ENCODE data around the gene CCNK.

CCNK gene

GRCh38 chr14:99507860-99508640 lies 26.8 kb downstream of the CCNK start:
- no peak for DNase-seq (ENCODE audit: low read depth, low spot score)

DNA sequence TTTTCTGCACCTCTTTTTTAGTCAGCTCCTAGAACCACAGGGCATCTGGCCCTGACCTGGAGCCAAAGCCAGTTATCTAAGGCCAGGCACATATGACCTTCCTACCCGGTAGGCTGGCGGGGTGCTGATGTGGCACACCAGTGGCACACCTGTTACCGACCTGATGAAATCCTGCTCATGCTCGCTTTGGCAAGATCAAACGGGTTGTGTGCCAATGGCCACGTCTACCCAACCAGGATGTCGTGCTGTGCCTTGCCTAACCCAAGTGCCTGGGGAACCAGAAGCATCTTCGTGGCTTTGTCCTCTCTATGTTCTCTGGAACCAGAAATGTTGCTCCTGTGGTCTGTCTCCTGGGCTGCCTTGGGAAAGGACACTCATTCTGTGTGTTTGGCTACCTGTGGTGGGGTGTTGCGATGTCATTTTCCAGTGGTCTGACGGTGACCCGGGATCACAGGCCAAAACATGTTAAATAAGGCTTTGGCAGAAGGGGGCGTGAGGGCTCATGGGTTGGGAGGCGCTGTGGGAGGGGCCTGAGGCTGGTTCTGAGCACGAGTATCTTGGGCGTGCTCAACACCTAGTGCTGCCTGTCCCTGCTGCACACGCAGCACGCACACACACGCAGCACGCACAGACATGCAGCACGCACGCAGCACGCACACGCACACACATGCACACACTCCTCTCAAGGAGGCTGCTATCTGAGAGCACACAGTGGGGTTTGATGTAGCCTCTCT lies 27.9 kb downstream of the CCNK start:
- no peak for DNase-seq (ENCODE audit: low read depth, low spot score)

- no peak for DNase-seq (ENCODE audit: low read depth, low spot score)
Measured at GRCh38 chr14:99509871-99510555, 28.8 kb downstream of the CCNK start.

GRCh38 chr14:99510556-99511139 lies 29.4 kb downstream of the CCNK start:
- DNase-seq (ENCODE audit: low read depth, low spot score): no peak

- DNase-seq (ENCODE audit: low read depth, low spot score): no peak
Measured at GRCh38 chr14:99511421-99512109, 30.4 kb downstream of the CCNK start.

DNA sequence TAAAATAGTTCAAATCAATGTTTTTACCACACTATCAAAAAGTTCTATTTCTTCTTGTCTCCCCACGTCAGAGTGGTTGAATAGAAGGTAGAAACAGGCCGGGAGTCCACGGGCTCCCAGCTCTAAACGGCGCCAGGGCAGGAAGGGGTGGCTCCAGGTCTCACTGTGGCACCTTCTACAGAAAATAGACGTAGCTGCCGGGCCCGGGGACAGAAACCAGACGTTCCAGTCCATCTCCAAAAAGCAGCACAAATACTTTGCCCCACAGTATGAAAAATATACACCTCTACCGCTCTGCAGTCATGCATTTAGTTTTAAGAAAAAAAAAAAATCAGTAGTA lies 30.9 kb downstream of the CCNK start:
- DNase-seq (ENCODE audit: low read depth, low spot score): no peak

DNA sequence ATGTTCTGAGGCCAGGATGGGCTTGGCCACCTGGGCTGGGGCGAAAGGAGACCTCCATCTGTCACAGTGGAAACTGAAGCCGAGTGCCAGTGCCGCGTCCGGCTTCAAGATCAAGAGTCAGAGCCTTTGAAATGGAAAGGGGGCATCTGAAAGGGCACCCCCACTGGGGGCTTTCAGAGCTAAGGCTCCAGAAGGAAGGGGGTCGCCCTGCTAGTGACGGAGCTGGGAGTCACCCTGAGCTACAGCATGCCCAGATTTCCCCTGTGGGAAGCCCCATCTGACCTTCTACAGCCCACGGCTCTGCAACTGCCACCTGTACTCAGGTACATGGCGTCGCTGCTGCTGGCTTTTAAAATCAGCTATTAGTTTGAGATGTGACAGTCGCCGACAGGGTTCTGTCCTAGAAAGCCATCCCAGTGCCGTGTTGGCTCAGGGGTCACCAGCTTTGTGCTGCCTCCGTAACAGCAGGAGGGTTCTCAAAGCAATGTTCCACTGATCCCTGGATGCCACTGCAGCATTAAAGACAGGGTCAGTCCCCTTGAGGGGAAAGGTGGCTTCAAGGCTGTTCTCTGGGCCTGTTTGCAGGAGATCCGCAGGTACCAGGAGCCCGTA lies 31.5 kb downstream of the CCNK start:
- DNase-seq (ENCODE audit: low read depth, low spot score): no peak

- DNase-seq (ENCODE audit: low read depth, low spot score): no peak
Measured at GRCh38 chr14:99513183-99513694, 32.0 kb downstream of the CCNK start.

- no peak for DNase-seq (ENCODE audit: low read depth, low spot score)
Measured at GRCh38 chr14:99513946-99514551, 32.8 kb downstream of the CCNK start.

DNA sequence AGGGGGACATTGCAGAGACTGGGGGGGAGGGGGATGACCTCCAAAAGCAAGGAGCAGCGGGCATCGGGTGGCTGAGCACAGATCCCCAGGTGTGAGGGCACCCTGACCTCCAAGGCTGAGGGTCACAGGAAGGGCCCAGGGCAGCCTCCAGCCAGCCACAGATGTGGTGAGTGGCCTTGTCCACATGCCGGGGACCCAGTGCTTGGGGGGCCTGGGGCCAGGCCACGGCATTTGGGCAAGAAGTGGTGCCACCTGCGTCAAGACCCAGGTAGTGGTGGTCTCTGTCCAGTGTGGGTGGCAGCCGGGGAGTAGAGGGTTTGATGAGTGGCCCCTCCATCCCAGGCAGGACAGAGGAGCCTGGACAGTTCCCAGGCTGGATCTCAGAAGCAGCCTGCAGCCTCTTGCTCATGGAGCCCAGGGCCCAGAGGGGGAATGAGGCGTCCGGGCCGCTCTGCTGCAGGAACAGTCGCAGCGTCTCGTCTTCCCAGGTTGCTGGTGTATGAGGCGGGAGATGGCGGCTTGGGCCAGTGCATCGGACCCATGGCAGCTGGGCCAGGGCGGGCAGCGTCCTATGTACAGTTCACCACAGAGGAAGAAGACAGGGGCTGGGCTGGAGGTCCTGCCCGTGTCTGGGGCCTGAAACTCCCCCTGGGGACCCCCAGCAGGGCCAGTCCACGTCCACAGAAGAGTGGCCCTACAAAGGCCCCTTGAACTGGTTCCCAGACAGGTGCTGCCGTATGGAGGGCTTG lies 33.5 kb downstream of the CCNK start:
- no peak for DNase-seq (ENCODE audit: low read depth, low spot score)

- no peak for DNase-seq (ENCODE audit: low read depth, low spot score)
Measured at GRCh38 chr14:99515301-99516155, 34.3 kb downstream of the CCNK start.

GRCh38 chr14:99516156-99516870 lies 35.1 kb downstream of the CCNK start:
- no peak for DNase-seq (ENCODE audit: low read depth, low spot score)

DNA sequence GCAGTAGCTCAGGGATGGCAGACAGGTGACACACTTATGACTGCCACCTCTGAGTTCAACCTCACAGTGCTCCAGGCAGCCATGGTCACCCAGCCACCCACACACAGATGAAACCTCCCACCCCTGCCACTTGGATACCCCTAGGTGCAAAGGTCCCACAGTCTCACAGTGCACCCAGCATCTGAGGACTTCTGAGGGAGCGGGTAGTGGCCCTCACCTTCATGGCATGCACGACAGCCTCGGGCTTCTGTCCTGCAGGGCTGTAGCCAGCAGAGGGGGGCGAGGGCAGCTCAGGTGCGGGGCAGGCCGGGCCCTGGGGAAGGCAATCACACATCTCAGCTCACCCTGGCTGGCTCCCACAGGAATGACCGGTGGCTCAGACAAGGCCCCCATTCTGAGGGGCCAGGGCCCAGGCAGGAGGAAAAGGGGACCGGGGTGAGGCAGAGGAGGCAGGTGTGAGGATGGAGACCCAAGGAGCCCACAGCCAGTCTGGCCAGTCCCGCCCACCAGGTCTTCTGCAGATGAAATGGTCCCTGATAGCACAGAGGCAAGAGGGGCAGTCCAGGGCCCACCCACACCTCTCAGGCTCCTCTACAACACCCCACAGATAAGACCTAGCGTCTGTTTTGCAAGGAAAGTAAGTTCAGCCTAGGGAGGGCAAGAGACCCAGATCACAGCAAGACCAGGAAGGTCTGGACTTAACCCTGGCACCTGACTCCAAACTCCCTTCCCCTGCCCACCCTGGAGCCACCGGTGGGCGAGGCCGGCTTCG lies 35.8 kb downstream of the CCNK start:
- DNase-seq (ENCODE audit: low read depth, low spot score): no peak

- no peak for DNase-seq (ENCODE audit: low read depth, low spot score)
Measured at GRCh38 chr14:99517643-99518381, 36.6 kb downstream of the CCNK start.

GRCh38 chr14:99518441-99519346 lies 37.5 kb downstream of the CCNK start:
- DNase-seq (ENCODE audit: low read depth, low spot score): no peak
